Stimulated activated CD4-positive, alpha-beta T cell treated with anti-CD3 and anti-CD28 coated beads, Interleukin-1b, Interleukin-23, amount 100 ng/mL, for 4 hours (primary cell): Measurements from ENCODE around the gene SLC12A4.
"Not testable (repeated sequence)": the region's sequence is repeated elsewhere in the genome, so short reads cannot be mapped to it uniquely, and the experiment has no call there.

Experiments
- DNase-seq, 2 donors: peaks; one replicate each; pipeline ENCODE4 v3.0.0-alpha.2; 2020; ENCODE audit warnings: low read depth in 2 of 2

The SLC12A4 gene

GRCh38 chr16:67968400-67969253, at the start of gene SLC12A4:
Gene SLC12A4, minus strand, starts transcription at chr16:67968637. Its CDS starts 84 bp downstream, at chr16:67968553.
- peak; percentile 69 to 86 for DNase-seq

DNA sequence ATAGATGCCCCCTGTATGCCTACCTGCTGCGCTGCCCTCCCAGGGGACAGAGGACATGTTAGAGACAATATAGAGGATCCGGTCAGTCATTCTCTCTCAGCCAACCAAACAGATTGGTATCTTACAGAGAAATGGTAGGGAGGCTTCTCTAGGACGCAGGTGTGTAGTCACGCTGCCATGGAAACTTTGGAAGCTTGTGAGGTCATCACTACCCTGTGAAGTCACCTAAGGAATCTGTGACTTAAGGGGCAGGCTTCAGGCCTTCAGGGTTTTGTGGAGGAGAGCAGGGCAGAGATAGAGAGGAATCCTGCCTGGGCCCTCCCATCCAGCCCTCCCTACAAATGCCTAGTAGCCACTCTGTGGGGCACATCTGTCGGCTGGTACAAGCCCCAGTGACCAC, 47.2 kb upstream of the SLC12A4 start, which contains the start of gene DPEP2NB:
DPEP2NB (minus strand) TSS at position 231 of the 400 bp plus-strand sequence; CDS start at position 90, 141 bp downstream.
- DNase-seq, result no peak

GRCh38 chr16:68013440-68013839, 45.0 kb upstream of the SLC12A4 start:
- DNase-seq, result no peak

- not testable (repeated sequence) for DNase-seq
Observed at GRCh38 chr16:68009872-68010271, 41.4 kb upstream of the SLC12A4 start.

DNA sequence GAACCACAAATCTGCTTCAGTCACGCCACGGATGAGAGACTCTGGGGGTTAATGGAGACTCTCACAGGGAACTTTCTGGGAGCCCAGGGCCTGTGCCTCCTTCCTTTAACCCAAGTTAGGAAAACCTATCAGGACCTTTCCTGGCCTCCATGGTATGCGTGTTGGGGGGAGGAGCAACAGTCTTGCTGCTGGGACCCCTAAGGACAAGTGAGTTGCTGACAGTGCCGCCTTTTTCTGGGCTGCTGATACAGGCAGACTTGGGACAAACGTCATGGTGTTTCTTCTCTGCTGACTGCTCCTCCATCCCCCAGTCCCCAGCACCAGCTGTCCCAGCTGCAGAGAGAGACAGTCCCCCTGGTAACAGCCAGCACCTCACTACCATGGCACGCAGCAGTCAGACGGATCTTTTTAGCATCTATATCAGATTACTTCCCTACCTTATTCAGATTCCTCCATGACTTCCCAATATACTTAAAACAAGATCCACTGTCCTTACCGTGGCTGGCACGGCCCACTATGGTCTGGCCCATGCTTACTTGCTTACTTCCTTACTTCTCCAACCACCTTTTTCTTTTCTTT, 40.8 kb upstream of the SLC12A4 start:
- no peak for DNase-seq

GRCh38 chr16:68005786-68006286, 37.4 kb upstream of the SLC12A4 start:
- DNase-seq, result no peak

DNA sequence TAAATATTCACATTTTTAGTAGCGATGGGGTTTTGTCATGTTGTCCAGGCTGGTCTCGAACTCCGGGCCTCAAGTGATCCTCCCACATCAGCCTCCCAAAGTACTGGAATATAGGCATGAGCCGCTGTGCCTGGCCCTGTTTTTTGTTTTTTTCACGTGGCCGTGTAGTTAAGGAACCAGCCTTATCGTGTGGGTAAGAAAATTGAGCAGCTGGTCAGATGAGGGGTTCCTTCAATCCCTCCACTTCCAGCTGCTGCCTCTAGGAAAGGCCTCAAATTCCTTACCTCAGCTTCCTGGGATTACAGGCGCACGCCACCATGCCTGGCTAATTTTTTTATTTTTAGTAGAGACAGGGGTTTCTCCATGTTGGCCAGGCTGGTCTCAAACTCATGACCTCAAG, 36.8 kb upstream of the SLC12A4 start:
- no peak for DNase-seq

GRCh38 chr16:68003031-68003430, 34.6 kb upstream of the SLC12A4 start:
- DNase-seq, result no peak

DNA sequence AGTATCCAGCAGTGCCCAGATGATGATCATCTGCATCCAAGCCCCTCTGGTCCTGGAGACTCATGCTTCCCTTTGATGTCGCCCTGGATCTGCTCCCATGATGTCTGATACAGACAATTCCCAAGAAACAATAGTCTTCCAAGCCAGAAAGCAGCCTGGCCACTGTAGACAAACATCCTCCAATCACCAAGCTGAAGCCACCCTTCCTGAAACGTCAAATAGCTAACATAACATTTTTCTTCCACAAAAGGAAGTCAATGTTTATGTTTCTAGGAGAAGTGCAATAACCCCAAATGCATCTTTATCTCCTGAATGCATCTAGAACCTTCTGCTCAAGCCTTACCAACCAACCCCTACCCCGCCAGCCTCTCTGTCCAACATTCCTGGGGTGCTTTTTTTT, 32.0 kb upstream of the SLC12A4 start:
- no peak for DNase-seq

DNA sequence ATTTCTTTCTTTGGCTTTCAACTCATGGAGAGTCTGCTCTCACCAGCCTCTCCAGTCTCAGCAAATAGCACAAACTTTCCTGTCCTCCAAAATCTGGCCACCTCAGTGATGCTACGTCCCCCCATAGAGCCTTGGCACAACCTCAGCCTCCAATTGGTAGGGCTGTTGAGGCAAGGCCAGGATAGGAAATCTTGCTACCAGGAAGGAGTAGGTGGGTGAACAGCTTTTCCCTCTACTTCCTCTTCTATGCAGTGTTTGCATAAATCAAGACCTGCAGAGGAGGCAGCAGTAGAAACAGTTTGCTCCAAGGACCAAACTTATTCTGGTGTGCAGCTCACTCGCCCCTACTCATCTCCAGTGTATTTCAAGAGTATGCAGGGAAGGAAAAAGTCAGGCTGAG, 31.5 kb upstream of the SLC12A4 start:
- DNase-seq, result no peak

- DNase-seq, result not testable (repeated sequence)
Observed at GRCh38 chr16:67998779-67999688, 30.6 kb upstream of the SLC12A4 start, which contains the start of gene DPEP2. Gene DPEP2, minus strand, starts transcription at chr16:67999484. Its CDS starts 6,272 bp downstream, at chr16:67993212.

DNA sequence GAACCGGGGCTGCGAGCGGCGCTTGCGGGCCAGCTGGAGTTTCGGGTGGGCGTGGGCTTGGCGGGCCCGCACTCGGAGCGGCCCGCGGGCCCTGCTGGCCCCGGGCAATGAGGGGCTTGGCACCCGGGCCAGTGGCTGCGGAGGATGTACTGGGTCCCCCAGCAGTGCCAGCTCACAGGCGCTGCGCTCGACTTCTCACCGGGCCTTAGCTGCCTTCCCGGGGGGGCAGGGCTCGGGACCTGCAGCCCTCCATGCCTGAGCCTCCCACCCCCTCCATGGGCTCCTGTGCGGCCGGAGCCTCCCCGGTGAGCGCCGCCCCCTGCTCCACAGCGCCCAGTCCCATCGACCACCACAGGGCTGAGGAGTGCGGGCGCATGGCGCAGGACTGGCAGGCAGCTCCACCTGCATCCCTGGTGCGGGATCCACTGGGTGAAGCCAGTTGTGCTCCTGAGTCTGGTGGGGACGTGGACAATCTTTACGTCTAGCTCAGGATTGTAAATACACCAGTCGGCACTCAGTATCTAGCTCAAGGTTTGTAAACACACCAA, 29.9 kb upstream of the SLC12A4 start:
- DNase-seq, result not testable (repeated sequence)

- no peak for DNase-seq
Observed at GRCh38 chr16:67996666-67997065, 28.2 kb upstream of the SLC12A4 start.

- DNase-seq, result no peak
Observed at GRCh38 chr16:67995423-67995822, 27.0 kb upstream of the SLC12A4 start.

GRCh38 chr16:67994040-67994408, 25.6 kb upstream of the SLC12A4 start:
- DNase-seq, result not testable (repeated sequence)

GRCh38 chr16:67993207-67994039, 25.0 kb upstream of the SLC12A4 start:
- DNase-seq, result peak; percentile 72 to 79

DNA sequence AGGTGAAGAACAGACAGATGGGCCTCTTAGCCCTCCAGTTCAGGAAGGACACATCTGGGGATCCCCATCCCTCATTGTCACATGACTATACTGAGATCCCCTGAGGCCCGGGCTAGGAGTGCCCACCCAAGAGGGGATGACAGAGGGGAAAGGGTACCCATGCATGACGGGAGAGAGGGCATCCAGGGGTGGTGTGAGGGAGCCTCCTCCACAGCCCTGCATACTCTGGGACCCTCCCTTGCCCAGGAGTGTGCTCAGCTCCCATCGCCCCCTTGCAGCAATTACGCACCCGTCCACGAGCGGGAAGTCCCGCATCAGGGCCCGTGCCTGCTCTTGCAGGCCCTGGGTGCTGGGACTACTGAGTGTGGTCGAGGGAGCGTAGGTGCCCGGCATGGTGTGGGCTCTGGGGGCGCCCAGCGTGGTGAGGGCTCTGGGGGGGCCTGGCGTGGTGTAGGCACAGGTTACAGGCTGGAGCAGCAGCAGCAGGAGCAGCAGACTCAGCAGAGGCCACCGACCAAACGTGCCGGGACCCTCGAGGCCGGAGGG, 24.3 kb upstream of the SLC12A4 start:
- no peak for DNase-seq

DNA sequence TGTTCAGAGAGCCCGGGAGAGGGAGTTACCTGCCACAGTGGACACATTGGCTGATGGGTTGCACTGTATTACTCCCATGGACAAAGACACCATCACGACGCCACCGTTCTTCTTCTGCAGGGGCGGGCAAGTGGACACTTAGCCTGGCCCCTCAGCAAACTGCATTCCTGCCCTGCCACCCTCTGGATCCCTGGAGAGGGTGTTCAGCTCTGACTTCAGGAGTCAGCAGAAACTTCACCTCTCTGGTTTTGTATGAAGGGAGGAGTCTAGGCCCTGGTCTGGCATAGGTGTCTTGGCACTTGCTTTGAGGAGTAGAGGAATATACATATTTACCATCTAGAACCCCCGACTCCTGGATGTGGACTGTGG, 21.6 kb upstream of the SLC12A4 start:
- DNase-seq, result no peak

DNA sequence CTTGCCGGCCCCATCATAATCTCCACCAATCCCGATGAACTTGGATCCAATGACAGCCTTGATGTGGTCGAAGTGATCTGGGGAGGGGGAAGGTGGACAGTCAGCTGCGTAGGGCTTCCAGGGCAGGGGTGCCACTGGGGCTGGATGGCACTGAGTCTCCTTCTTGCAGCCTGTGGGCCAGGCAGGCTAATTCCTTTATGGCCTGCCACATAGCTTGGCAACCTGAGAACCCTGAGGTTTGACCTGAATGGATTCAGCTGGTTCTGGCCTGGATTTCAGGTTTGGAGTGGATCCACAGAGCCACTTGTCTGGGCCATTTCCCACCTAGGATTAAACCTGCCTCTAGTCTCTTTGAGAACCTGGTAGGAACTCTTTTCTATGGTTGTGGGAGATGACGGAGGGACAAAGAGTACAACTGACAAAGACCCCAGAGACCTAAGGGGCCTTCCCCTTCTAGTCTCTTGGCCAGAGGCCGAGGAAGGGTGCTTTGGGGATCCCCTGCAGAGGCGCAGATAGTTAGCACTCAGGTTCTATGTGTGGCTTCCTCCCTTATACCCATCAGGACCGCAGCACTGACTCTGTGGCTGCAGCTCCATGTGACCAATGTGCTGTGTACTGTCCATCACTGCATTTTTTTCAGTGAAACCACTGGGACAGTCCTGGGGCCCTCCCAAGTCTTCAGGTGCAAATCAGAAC, 21.0 kb upstream of the SLC12A4 start:
- no peak for DNase-seq

DNA sequence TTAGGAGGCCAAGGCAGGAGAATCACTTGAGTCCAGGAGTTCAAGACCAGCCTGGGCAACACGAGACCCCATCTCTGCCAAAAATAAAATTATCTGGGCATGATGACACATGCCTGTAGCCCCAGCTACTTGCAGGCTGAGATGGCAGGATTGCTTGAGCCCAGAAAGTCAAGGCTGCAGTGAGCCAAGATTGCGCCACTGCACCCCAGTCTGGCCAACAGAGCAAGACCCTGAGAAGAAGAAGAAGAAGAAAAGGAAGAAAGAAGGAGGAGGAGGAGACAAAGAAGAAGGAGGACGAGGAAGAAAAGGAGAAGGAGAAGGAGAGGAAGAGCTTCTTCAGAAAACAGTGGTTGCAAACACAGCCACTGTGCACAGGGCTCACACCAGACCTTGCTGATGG, 20.2 kb upstream of the SLC12A4 start:
- no peak for DNase-seq
